Keratinocyte (primary cell): ENCODE results near the gene CASKIN2.

Experiments
- CTCF ChIP-seq, 3 experiments: IDR thresholded peaks in 1 of 3; conservative IDR thresholded peaks in 1 of 3; optimal IDR thresholded peaks in 1 of 3; 2 replicates in 2 of 3; 3 replicates in 1 of 3; pipeline versions ENCODE3 to v1.5.1; 2011; ENCODE audit warnings: low read length in 3 of 3, mild to moderate bottlenecking in 3 of 3, moderate library complexity in 2 of 3, control low read depth in 1 of 3, inconsistent platforms in 1 of 3; ENCODE audit not compliant: insufficient read depth in 2 of 3; ENCODE audit errors: extremely low read depth in 1 of 3
- EZH2 ChIP-seq: IDR thresholded peaks from one replicate; pipeline ENCODE4 v1.6.1; 2012; ENCODE audit warnings: inconsistent platforms, mild to moderate bottlenecking, low read length, moderate library complexity

GRCh38 chr17:75559958-75560533, 44.7 kb upstream of the CASKIN2 start:
- no peak for TF ChIP-seq CTCF (optimal IDR thresholded peaks at IDR 0.05 in 1 of 3, IDR thresholded peaks at IDR 0.05 in 1 of 3, conservative IDR thresholded peaks at IDR 0.05 in 1 of 3; ENCODE audit: extremely low read depth in 1 of 3, insufficient read depth in 2 of 3, low read length in 3 of 3)
- no peak for TF ChIP-seq EZH2
